ENCODE data around the gene LRP5.

DNA sequence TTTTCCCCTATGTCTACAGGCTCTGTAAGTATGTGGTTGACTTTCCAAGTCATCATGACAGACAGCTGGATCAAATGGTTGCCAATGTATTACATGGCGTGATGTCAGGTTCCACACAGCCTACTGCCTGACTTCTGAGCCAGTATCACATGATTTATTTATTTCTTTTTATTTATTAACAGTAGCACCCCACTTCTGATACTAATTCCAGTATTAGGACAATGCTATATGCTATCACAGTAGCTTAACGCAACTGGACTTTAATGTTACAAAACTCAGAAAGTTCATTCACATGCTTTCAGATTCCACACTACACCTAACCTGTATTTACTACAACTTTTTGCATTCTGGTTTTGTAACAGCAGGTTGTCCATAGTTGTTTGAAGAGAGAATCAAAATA is 22.9 kb upstream of the LRP5 start:
- TF ChIP-seq CTCF (IDR thresholded peaks at IDR 0.05; ENCODE audit: insufficient read depth, low read depth, low read length) (no peak), EZH2 (IDR thresholded peaks at IDR 0.05; ENCODE audit: insufficient read depth, low read length) (no peak)

Data from astrocyte (in vitro differentiated cells and primary cell).